PC-9 (cell line): ENCODE measurements around the gene TMEM9. TPM values are rescaled to one million over a fixed set of nuclear protein-coding genes. Genes with fewer than 3 reads are reported as not detected.

Experiments used
- BruUV-seq: library from RNA; stranded (reverse); fragments of 400-500 nt; replicated peaks from 2 replicates; lab custom pipeline; 2021; lab: Mats Ljungman, UMichigan
- CTCF ChIA-PET: fragments of 300-600 bp; sonication (Branson Sonifier 250); formaldehyde crosslinking; loops from one replicate; lab custom pipeline; 2022; ENCODE audit warnings: antibody characterized with exemption; lab: Charles Lee
- POLR2A ChIA-PET: fragments of 300-600 bp; sonication (Branson Sonifier 250); formaldehyde crosslinking; loops from one replicate; lab custom pipeline; 2022; ENCODE audit warnings: antibody characterized with exemption; ENCODE audit not compliant: unreplicated experiment; lab: Charles Lee
- DNase-seq, 2 experiments: peaks; one replicate each; pipeline versions ENCODE4 v3.0.0 to v3.0.0-alpha.2; 2015 to 2022; ENCODE audit warnings: mixed read lengths in 1 of 2
- H2AFZ ChIP-seq: fragments of 200-600 bp; sonication (generic); 2 replicates; pipeline ENCODE4 v1.8.1; 2017; ENCODE audit warnings: antibody characterized with exemption
- H3F3A ChIP-seq: fragments of 200-600 bp; sonication (generic); 2 replicates; pipeline ENCODE4 v1.8.1; 2017; ENCODE audit warnings: antibody characterized with exemption, mild to moderate bottlenecking, low read depth; ENCODE audit not compliant: insufficient read depth
- H3K27ac ChIP-seq: fragments of 200-600 bp; sonication (generic); 2 replicates; pipeline ENCODE4 v1.6.1; 2016; ENCODE audit warnings: mixed run types
- H3K27me3 ChIP-seq: fragments of 200-600 bp; sonication (generic); 2 replicates; pipeline ENCODE4 v1.6.1; 2016; ENCODE audit warnings: low read depth, mixed run types; ENCODE audit not compliant: insufficient read depth
- H3K36me3 ChIP-seq: fragments of 200-600 bp; sonication (generic); 2 replicates; pipeline ENCODE4 v1.6.1; 2016; ENCODE audit warnings: low read depth, mixed run types
- H3K4me1 ChIP-seq: fragments of 200-600 bp; sonication (generic); replicated peaks from 2 replicates; pipeline ENCODE4 v1.6.1; 2016; ENCODE audit warnings: mixed run types; ENCODE audit not compliant: insufficient read depth
- H3K4me2 ChIP-seq: fragments of 200-600 bp; sonication (generic); 2 replicates; pipeline ENCODE4 v1.6.1; 2017; ENCODE audit warnings: mixed run types
- H3K4me3 ChIP-seq: fragments of 200-600 bp; sonication (generic); 2 replicates; pipeline ENCODE4 v1.6.1; 2016; ENCODE audit warnings: mixed run types
- H3K79me2 ChIP-seq: fragments of 200-600 bp; sonication (generic); 2 replicates; pipeline ENCODE4 v1.6.1; 2017; ENCODE audit warnings: low read depth, mixed run types
- H3K9me2 ChIP-seq: fragments of 200-600 bp; sonication (generic); 2 replicates; pipeline ENCODE4 v1.8.1; 2017; ENCODE audit warnings: mild to moderate bottlenecking; ENCODE audit not compliant: insufficient read depth
- H3K9me3 ChIP-seq: fragments of 200-600 bp; sonication (generic); 2 replicates; pipeline ENCODE4 v1.8.1; 2016; ENCODE audit warnings: low read depth; ENCODE audit not compliant: insufficient read depth
- H4K20me1 ChIP-seq: fragments of 200-600 bp; sonication (generic); 2 replicates; pipeline ENCODE4 v1.8.1; 2017; ENCODE audit not compliant: insufficient read depth
- CTCF ChIP-seq: fragments of 200-600 bp; sonication (generic); conservative IDR thresholded peaks from 2 replicates; pipeline ENCODE4 v1.6.1; 2017; ENCODE audit warnings: mixed run types, antibody characterized with exemption, mild to moderate bottlenecking, moderate library complexity
- EZH2 ChIP-seq: fragments of 200-600 bp; sonication (generic); IDR thresholded peaks from 2 replicates; pipeline ENCODE4 v1.8.0; 2017; ENCODE audit warnings: antibody characterized with exemption, low read depth
- intact Hi-C: fragments of 100-400 bp; cut with micrococcal nuclease; formaldehyde crosslinking; loops from one replicate; pipeline ENCODE4 v1.10.0; 2022; ENCODE audit not compliant: unreplicated experiment
- total RNA-seq: library from RNA; stranded (reverse); gene quantifications from 2 replicates; pipeline ENCODE4 v1.2.3, GENCODE V29; 2021

The TMEM9 gene
- total RNA-seq, 1 experiment from 2014 or later = 94.3 TPM

DNA sequence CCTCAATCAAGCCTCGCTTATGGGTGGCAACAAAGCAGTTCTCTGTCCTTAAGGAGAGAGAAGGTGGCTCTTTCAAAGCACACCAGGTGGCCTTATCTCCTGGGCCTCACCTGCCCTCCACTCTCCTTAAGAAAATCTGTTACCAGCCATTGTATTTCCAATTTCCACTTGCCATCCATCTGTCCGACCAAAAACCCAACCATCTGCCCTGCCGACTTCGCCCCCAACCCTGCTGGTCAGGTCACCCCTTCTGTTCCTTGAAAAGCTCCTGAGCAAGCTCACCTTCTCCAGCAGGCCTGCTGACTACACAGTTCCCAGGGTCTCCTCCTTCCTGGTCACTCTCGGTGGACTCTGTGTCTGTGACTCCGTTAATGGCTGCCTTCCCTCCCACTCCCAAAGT, 35.7 kb upstream of the TMEM9 start:
- DNase-seq = no peak
- H3K36me3 ChIP-seq = no peaks in the 10 kb centered on the region
- H3K27ac ChIP-seq = no peak overlapping the region
- H2AFZ ChIP-seq = no peak overlapping the region
- no TSS peak for BruUV-seq
- H4K20me1 ChIP-seq = no peaks in the 10 kb centered on the region
- CTCF ChIA-PET = no interaction called here
- H3K9me2 ChIP-seq = no peaks in the 10 kb centered on the region
- H3K4me1 ChIP-seq = peaks cover 21% of the 10 kb centered on the region
- no peaks in the 10 kb centered on the region for H3K9me3 ChIP-seq
- intact Hi-C loops = no loop called here
- POLR2A ChIA-PET = no interaction called here
- H3K4me2 ChIP-seq = no peak overlapping the region
- no peaks in the 10 kb centered on the region for H3K27me3 ChIP-seq
- H3K4me3 ChIP-seq = no peak overlapping the region
- no peaks in the 10 kb centered on the region for H3K79me2 ChIP-seq
- TF ChIP-seq CTCF (no peak), EZH2 (no peak)
- H3F3A ChIP-seq = no peaks in the 10 kb centered on the region

DNA sequence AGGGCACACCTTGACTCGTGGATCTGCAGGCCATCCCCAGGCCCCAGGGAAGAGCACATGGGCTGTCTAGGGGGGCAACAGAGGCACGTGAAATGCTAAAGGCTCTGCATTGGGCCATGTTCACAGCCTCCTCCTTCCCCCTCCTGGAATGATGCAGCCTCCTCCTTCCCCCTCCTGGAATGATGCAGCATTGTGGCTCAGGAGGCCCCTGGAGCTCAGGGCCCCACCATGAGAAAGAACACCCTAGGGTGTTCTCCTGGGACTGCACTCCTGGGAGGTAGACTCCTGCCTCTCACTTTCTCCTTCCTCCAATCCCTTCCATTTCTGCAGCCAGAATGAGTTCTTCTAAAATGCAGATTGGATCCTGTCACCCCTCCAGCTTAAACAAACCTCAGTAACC, 34.8 kb upstream of the TMEM9 start:
- BruUV-seq = no TSS peak
- Histone ChIP-seq H3K36me3 (no peaks in the 10 kb centered on the region), H3K4me2 (no peak overlapping the region), H2AFZ (no peak overlapping the region), H3K27ac (no peak overlapping the region), H3K4me1 (peaks cover 21% of the 10 kb centered on the region), H3K79me2 (no peaks in the 10 kb centered on the region), H3F3A (no peaks in the 10 kb centered on the region), H3K4me3 (no peak overlapping the region), H3K9me2 (no peaks in the 10 kb centered on the region), H3K27me3 (no peaks in the 10 kb centered on the region), H4K20me1 (no peaks in the 10 kb centered on the region), H3K9me3 (no peaks in the 10 kb centered on the region)
- TF ChIP-seq CTCF = no peak
- no peak for TF ChIP-seq EZH2
- DNase-seq = no peak
- intact Hi-C loops = no loop called here
- CTCF ChIA-PET = no interaction called here
- POLR2A ChIA-PET = no interaction called here

GRCh38 chr1:201186192-201186591, 31.9 kb upstream of the TMEM9 start:
- CTCF ChIA-PET = no interaction called here

More at GRCh38 chr1:201186192-201186591, 31.9 kb upstream of the TMEM9 start:
- H3K27me3 ChIP-seq = no peaks in the 10 kb centered on the region
- H2AFZ ChIP-seq = no peak overlapping the region
- TF ChIP-seq EZH2 (no peak), CTCF (no peak)
- no peaks in the 10 kb centered on the region for H3F3A ChIP-seq
- H3K9me2 ChIP-seq = no peaks in the 10 kb centered on the region
- H3K9me3 ChIP-seq = no peaks in the 10 kb centered on the region
- no peaks in the 10 kb centered on the region for H3K36me3 ChIP-seq
- H3K4me3 ChIP-seq = no peak overlapping the region
- no peak overlapping the region for H3K4me2 ChIP-seq
- no peaks in the 10 kb centered on the region for H4K20me1 ChIP-seq
- no peak overlapping the region for H3K27ac ChIP-seq
- intact Hi-C loops = no loop called here
- peaks cover 12% of the 10 kb centered on the region; the same call in 1 of the 2 replicates for H3K4me1 ChIP-seq
- H3K79me2 ChIP-seq = no peaks in the 10 kb centered on the region
- no peak for DNase-seq
- BruUV-seq = no TSS peak
- POLR2A ChIA-PET = no interaction called here
